Measurements from ENCODE around the gene FBXL17. TPM values are rescaled to one million over a fixed set of nuclear protein-coding genes. Genes with fewer than 3 reads are reported as not detected.

FBXL17 gene
- polyA plus RNA-seq, 1 experiment = 5.3 TPM

GRCh38 chr5:108141676-108142075, 240.2 kb downstream of the FBXL17 start:
- POLR2A ChIA-PET = no interaction called here
- CTCF ChIA-PET = interaction anchor here (0.7 kb wide), 1 partner anchor 11 kb away, joined by 3 read pairs; no protein-coding TSS in a partner anchor
- no peak for DNase-seq (ENCODE audit: low read depth)

GRCh38 chr5:108136493-108136892, 245.4 kb downstream of the FBXL17 start:
- H3K36me3 ChIP-seq (ENCODE audit: control insufficient read depth, insufficient read depth, low read length) = no peaks in the 10 kb centered on the region
- TF ChIP-seq, protein P1, sequence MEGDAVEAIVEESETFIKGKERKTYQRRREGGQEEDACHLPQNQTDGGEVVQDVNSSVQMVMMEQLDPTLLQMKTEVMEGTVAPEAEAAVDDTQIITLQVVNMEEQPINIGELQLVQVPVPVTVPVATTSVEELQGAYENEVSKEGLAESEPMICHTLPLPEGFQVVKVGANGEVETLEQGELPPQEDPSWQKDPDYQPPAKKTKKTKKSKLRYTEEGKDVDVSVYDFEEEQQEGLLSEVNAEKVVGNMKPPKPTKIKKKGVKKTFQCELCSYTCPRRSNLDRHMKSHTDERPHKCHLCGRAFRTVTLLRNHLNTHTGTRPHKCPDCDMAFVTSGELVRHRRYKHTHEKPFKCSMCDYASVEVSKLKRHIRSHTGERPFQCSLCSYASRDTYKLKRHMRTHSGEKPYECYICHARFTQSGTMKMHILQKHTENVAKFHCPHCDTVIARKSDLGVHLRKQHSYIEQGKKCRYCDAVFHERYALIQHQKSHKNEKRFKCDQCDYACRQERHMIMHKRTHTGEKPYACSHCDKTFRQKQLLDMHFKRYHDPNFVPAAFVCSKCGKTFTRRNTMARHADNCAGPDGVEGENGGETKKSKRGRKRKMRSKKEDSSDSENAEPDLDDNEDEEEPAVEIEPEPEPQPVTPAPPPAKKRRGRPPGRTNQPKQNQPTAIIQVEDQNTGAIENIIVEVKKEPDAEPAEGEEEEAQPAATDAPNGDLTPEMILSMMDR (IDR thresholded peaks at IDR 0.05; ENCODE audit: insufficient read depth, low read depth, low read length) = no peak
- POLR2A ChIA-PET = no interaction called here
- no peak for DNase-seq (ENCODE audit: low read depth)
- CTCF ChIA-PET = no interaction called here
- H3K27me3 ChIP-seq (ENCODE audit: control insufficient read depth, insufficient read depth, low read length) = no peaks in the 10 kb centered on the region
- H3K4me3 ChIP-seq (ENCODE audit: low read depth, low read length) = no peak overlapping the region

More at GRCh38 chr5:108141676-108142075, 240.2 kb downstream of the FBXL17 start:
- TF ChIP-seq, protein P1 (IDR thresholded peaks at IDR 0.05; ENCODE audit: insufficient read depth, low read depth, low read length) = no peak
- H3K4me3 ChIP-seq (ENCODE audit: low read depth, low read length) = no peak overlapping the region
- no peaks in the 10 kb centered on the region for H3K36me3 ChIP-seq (ENCODE audit: control insufficient read depth, insufficient read depth, low read length)
- no peaks in the 10 kb centered on the region for H3K27me3 ChIP-seq (ENCODE audit: control insufficient read depth, insufficient read depth, low read length)

- TF ChIP-seq, protein P1 (IDR thresholded peaks at IDR 0.05; ENCODE audit: insufficient read depth, low read depth, low read length) = no peak
These were observed 252.8 kb downstream of the FBXL17 start for GRCh38 chr5:108129129-108129528.

GRCh38 chr5:108125771-108126511, 256.0 kb downstream of the FBXL17 start:
- ChIA-PET POLR2A (no interaction called here), CTCF (interaction anchor here (1.0 kb wide), 1 partner anchor 8 kb away, joined by 3 read pairs; no protein-coding TSS in a partner anchor)
- DNase-seq (ENCODE audit: low read depth) = no peak
- no peak overlapping the region for H3K4me3 ChIP-seq (ENCODE audit: low read depth, low read length)
- TF ChIP-seq, protein P1 (IDR thresholded peaks at IDR 0.05; ENCODE audit: insufficient read depth, low read depth, low read length) = no peak
- H3K27me3 ChIP-seq (ENCODE audit: control insufficient read depth, insufficient read depth, low read length) = no peaks in the 10 kb centered on the region
- no peaks in the 10 kb centered on the region for H3K36me3 ChIP-seq (ENCODE audit: control insufficient read depth, insufficient read depth, low read length)

More at GRCh38 chr5:108129129-108129528, 252.8 kb downstream of the FBXL17 start:
- ChIA-PET POLR2A (no interaction called here), CTCF (no interaction called here)
- H3K36me3 ChIP-seq (ENCODE audit: control insufficient read depth, insufficient read depth, low read length) = no peaks in the 10 kb centered on the region
- no peak overlapping the region for H3K4me3 ChIP-seq (ENCODE audit: low read depth, low read length)
- DNase-seq (ENCODE audit: low read depth) = no peak
- H3K27me3 ChIP-seq (ENCODE audit: control insufficient read depth, insufficient read depth, low read length) = no peaks in the 10 kb centered on the region

GRCh38 chr5:108124596-108124995, 257.3 kb downstream of the FBXL17 start:
- no peak for DNase-seq (ENCODE audit: low read depth)
- ChIA-PET POLR2A (no interaction called here), CTCF (no interaction called here)
- Histone ChIP-seq H3K4me3 (ENCODE audit: low read depth, low read length) (no peak overlapping the region), H3K36me3 (ENCODE audit: control insufficient read depth, insufficient read depth, low read length) (no peaks in the 10 kb centered on the region), H3K27me3 (ENCODE audit: control insufficient read depth, insufficient read depth, low read length) (no peaks in the 10 kb centered on the region)
- TF ChIP-seq, protein P1 (IDR thresholded peaks at IDR 0.05; ENCODE audit: insufficient read depth, low read depth, low read length) = no peak
